ENCODE measurements around the gene IL17REL. TPM values are rescaled to one million over a fixed set of nuclear protein-coding genes. Genes with fewer than 3 reads are reported as not detected.

IL17REL gene
- total and polyA plus RNA-seq, 2 of the 13 experiments (the other 11 are each of a cell fraction or from before 2014, with no cell fraction given) = not detected

DNA sequence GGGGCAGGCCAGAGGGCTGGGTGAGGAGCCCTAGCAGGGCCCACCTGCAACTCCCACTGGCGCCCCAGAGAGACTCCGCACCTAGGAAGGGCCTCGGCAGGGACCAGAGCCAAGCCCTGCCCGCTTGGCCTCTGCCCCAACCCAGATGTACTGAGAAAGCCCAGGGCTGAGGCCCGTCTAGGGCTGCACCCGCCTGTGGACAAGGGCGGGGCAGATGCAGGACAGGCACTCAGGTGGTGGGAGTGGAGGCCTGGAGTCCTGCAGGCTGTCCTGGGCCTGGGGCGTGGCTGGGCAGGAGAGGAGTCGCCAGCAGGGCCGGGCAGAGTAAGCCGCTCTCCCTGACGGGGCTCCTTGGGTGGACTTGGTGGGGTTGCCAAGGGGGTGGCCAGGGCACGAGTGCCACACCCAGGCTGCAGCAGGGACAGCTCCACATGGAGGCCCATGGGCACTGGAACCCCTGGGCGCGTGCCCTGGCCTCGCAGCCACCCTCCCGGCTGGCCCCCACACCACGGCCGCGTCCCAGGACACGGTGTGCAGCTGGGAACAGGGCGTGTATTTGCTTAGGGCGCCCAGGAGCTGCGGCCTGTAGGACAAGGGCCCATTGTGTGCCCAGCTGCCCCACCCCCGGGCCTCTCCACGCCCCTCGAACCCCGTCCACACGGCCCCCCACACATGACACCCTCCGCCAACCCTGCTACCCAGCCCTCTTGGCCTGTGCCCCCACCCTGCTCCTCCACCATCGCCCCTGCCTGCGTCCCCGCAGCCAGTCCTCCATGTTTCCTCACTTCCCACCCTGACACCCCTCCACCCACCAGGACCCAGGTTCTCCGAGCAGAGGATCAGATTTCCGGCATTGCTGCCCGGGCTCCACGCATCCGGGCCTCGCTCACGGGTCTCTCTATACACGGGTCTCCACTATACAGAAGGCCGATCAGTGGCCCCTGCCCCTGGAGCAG lies 63.3 kb downstream of the IL17REL start (continued):
- TF ChIP-seq CBX2 (IDR thresholded peaks at IDR 0.05; ENCODE audit: low read depth, low read length) (no peak), CBX2 (CRISPR knock-in tag; IDR thresholded peaks at IDR 0.05; ENCODE audit: low read depth) (no peak), RAD51 (IDR thresholded peaks at IDR 0.05; ENCODE audit: borderline replicate concordance) (no peak), PITX1 (CRISPR knock-in tag; IDR thresholded peaks at IDR 0.05) (no peak), POLR2AphosphoS5 (IDR thresholded peaks at IDR 0.05; ENCODE audit: low read depth, low read length) (peak; percentile 60), ZNF557 (CRISPR knock-in tag; IDR thresholded peaks at IDR 0.05) (no peak), ZBTB7A (CRISPR knock-in tag; IDR thresholded peaks at IDR 0.05) (peak; percentile 28; the same call in 1 of the 2 replicates), ZNF501 (CRISPR knock-in tag; IDR thresholded peaks at IDR 0.05) (0 out of 2 replicates have a peak, but pooled peaks have one; percentile 16), ZNF331 (CRISPR knock-in tag; IDR thresholded peaks at IDR 0.05) (peak; percentile 57; the same call in 1 of the 2 replicates), HNF1A (IDR thresholded peaks at IDR 0.05; ENCODE audit: low read depth) (no peak), HNF1A (CRISPR knock-in tag; IDR thresholded peaks at IDR 0.05; ENCODE audit: borderline replicate concordance) (no peak; the same call in 1 of the 2 replicates), MYNN (CRISPR knock-in tag; IDR thresholded peaks at IDR 0.05; ENCODE audit: low read depth) (no peak), SYNCRIP (IDR thresholded peaks at IDR 0.05; ENCODE audit: insufficient read depth, low read depth, low read length) (no peak), FOXA3 (CRISPR knock-in tag; IDR thresholded peaks at IDR 0.05) (peak; percentile 73)
- TF ChIP-seq, protein P1, sequence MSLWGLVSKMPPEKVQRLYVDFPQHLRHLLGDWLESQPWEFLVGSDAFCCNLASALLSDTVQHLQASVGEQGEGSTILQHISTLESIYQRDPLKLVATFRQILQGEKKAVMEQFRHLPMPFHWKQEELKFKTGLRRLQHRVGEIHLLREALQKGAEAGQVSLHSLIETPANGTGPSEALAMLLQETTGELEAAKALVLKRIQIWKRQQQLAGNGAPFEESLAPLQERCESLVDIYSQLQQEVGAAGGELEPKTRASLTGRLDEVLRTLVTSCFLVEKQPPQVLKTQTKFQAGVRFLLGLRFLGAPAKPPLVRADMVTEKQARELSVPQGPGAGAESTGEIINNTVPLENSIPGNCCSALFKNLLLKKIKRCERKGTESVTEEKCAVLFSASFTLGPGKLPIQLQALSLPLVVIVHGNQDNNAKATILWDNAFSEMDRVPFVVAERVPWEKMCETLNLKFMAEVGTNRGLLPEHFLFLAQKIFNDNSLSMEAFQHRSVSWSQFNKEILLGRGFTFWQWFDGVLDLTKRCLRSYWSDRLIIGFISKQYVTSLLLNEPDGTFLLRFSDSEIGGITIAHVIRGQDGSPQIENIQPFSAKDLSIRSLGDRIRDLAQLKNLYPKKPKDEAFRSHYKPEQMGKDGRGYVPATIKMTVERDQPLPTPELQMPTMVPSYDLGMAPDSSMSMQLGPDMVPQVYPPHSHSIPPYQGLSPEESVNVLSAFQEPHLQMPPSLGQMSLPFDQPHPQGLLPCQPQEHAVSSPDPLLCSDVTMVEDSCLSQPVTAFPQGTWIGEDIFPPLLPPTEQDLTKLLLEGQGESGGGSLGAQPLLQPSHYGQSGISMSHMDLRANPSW (CRISPR knock-in tag; IDR thresholded peaks at IDR 0.05; ENCODE audit: borderline replicate concordance) = no peak; the same call in 1 of the 2 replicates
- TF ChIP-seq, protein P2, sequence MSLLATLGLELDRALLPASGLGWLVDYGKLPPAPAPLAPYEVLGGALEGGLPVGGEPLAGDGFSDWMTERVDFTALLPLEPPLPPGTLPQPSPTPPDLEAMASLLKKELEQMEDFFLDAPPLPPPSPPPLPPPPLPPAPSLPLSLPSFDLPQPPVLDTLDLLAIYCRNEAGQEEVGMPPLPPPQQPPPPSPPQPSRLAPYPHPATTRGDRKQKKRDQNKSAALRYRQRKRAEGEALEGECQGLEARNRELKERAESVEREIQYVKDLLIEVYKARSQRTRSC (CRISPR knock-in tag; IDR thresholded peaks at IDR 0.05; ENCODE audit: low read depth) = no peak
- TF ChIP-seq, protein P3, sequence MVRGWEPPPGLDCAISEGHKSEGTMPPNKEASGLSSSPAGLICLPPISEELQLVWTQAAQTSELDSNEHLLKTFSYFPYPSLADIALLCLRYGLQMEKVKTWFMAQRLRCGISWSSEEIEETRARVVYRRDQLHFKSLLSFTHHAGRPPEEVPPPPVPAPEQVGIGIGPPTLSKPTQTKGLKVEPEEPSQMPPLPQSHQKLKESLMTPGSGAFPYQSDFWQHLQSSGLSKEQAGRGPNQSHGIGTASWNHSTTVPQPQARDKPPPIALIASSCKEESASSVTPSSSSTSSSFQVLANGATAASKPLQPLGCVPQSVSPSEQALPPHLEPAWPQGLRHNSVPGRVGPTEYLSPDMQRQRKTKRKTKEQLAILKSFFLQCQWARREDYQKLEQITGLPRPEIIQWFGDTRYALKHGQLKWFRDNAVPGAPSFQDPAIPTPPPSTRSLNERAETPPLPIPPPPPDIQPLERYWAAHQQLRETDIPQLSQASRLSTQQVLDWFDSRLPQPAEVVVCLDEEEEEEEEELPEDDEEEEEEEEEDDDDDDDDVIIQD (CRISPR knock-in tag; IDR thresholded peaks at IDR 0.05; ENCODE audit: low read depth) = no peak; the same call in 1 of the 2 replicates
- TF ChIP-seq, protein P4, sequence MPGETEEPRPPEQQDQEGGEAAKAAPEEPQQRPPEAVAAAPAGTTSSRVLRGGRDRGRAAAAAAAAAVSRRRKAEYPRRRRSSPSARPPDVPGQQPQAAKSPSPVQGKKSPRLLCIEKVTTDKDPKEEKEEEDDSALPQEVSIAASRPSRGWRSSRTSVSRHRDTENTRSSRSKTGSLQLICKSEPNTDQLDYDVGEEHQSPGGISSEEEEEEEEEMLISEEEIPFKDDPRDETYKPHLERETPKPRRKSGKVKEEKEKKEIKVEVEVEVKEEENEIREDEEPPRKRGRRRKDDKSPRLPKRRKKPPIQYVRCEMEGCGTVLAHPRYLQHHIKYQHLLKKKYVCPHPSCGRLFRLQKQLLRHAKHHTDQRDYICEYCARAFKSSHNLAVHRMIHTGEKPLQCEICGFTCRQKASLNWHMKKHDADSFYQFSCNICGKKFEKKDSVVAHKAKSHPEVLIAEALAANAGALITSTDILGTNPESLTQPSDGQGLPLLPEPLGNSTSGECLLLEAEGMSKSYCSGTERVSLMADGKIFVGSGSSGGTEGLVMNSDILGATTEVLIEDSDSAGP (CRISPR knock-in tag; IDR thresholded peaks at IDR 0.05; ENCODE audit: borderline replicate concordance) = peak; percentile 80

Data from HepG2 (cell line).